HuH-7 (cell line): ENCODE data around the gene PHF3.
A peak's percentile ranks its signal among the peaks of the same experiment; 100 is the strongest.

Source experiments
- DNase-seq: peaks from one replicate; pipeline ENCODE4 v3.0.0; 2011; ENCODE audit warnings: low spot score

The PHF3 gene

GRCh38 chr6:63643862-63644261 lies 8.3 kb downstream of the PHF3 start:
- DNase-seq = no peak

GRCh38 chr6:63644668-63645326 lies 9.2 kb downstream of the PHF3 start:
- no peak for DNase-seq

GRCh38 chr6:63649269-63649668 lies 13.7 kb downstream of the PHF3 start:
- no peak for DNase-seq

- no peak for DNase-seq
Measured at GRCh38 chr6:63649847-63650265, 14.3 kb downstream of the PHF3 start.

- no peak for DNase-seq
Measured at GRCh38 chr6:63652980-63653379, 17.4 kb downstream of the PHF3 start.

- no peak for DNase-seq
Measured at GRCh38 chr6:63660757-63661156, 25.2 kb downstream of the PHF3 start.

- DNase-seq = no peak
Measured at GRCh38 chr6:63661769-63662168, 26.2 kb downstream of the PHF3 start.

- DNase-seq = no peak
Measured at GRCh38 chr6:63663147-63663955, 27.7 kb downstream of the PHF3 start.

GRCh38 chr6:63663956-63664281 lies 28.3 kb downstream of the PHF3 start:
- DNase-seq = no peak

GRCh38 chr6:63671098-63671754 lies 35.6 kb downstream of the PHF3 start:
- no peak for DNase-seq

- DNase-seq = no peak
Measured at GRCh38 chr6:63672582-63673129, 37.1 kb downstream of the PHF3 start.

- no peak for DNase-seq
Measured at GRCh38 chr6:63673692-63674091, 38.1 kb downstream of the PHF3 start.

- DNase-seq = no peak
Measured at GRCh38 chr6:63674635-63675034, 39.0 kb downstream of the PHF3 start.

GRCh38 chr6:63675138-63675537 lies 39.5 kb downstream of the PHF3 start:
- DNase-seq = no peak

GRCh38 chr6:63676412-63677114 lies 41.0 kb downstream of the PHF3 start:
- DNase-seq = no peak

GRCh38 chr6:63677282-63677681 lies 41.7 kb downstream of the PHF3 start:
- DNase-seq = peak; percentile 34

GRCh38 chr6:63683071-63683603 lies 47.5 kb downstream of the PHF3 start:
- DNase-seq = no peak

GRCh38 chr6:63685446-63686379 lies 50.1 kb downstream of the PHF3 start:
- no peak for DNase-seq

GRCh38 chr6:63689421-63689820 lies 53.8 kb downstream of the PHF3 start:
- no peak for DNase-seq

GRCh38 chr6:63690221-63690620 lies 54.6 kb downstream of the PHF3 start:
- no peak for DNase-seq

- DNase-seq = no peak
Measured at GRCh38 chr6:63705707-63706106, 70.1 kb downstream of the PHF3 start.
